IPS-18a (cell line): Measurements from ENCODE around the gene ZBTB7C.
A peak's percentile ranks its signal among the peaks of the same experiment; 100 is the strongest.

Experiments used
- H3K27ac ChIP-seq: one replicate; pipeline ENCODE4 v1.5.1; 2013; ENCODE audit warnings: low read length
- H3K27me3 ChIP-seq: one replicate; pipeline ENCODE4 v1.6.1; 2013; ENCODE audit warnings: mild to moderate bottlenecking, low read length; ENCODE audit not compliant: control insufficient read depth, insufficient read depth
- H3K36me3 ChIP-seq: one replicate; pipeline ENCODE4 v1.6.1; 2013; ENCODE audit warnings: low read depth, low read length; ENCODE audit not compliant: control insufficient read depth
- H3K4me1 ChIP-seq: one replicate; pipeline ENCODE4 v1.6.1; 2013; ENCODE audit warnings: low read depth, low read length; ENCODE audit not compliant: control insufficient read depth
- H3K4me3 ChIP-seq: one replicate; pipeline ENCODE4 v1.5.1; 2013; ENCODE audit warnings: low read length
- H3K9ac ChIP-seq: one replicate; pipeline ENCODE4 v1.6.1; 2013; ENCODE audit warnings: mild to moderate bottlenecking, low read length, moderate library complexity
- H3K9me3 ChIP-seq: one replicate; pipeline ENCODE4 v1.6.1; 2013; ENCODE audit warnings: low read depth, low read length; ENCODE audit not compliant: control insufficient read depth

Gene ZBTB7C

DNA sequence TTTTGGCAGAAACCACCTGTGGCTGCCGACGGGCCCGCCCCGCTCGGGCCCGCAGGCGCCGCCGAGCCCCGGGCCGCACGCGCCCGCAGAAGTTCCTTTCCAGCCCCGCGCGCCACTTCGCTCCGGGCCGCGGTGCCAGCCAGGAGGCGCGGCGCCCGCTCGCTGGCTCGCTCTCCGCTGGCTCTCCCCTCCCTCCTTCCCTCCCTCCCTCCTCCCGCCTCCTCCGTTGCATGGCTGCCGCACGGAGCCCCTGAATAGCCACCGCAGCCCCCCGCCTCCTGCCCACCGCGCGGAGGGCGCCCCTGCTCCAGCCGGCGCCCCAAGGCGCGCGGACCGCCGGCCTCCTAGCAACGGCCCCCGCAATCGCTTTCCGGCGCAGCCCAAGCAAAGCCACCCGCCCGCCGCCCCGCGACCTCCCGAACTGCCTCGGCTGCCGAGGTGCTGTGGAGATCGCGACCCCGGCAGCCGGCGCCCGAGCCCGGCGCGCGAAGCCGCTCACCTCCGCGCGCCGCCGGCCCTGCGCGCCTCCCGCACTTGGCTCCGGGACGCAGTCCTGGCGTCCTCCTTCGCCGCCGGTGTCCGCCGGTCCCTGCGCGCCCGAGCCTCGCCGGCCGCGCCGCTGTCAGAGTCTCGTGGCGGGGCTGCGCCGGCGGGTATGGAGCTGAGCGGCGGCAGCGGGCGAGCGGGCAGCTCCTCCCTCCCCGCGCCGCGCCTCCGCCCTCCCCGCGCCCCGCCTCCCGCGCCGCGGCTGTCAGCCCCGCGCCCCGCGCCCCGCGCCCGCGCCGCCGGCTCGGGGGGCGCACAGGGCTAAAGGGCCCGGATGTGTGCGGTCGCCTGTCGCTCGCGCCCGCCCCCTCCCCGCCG lies at the start of gene ZBTB7C:
Gene ZBTB7C (minus strand): TSS at position 657 of the 864 bp plus-strand sequence.
- Histone ChIP-seq H3K4me3 (peak within 1 kb of the TSS; percentile 78), H3K9ac (no peak within 1 kb of the TSS), H3K4me1 (peaks cover 10% of the 10 kb centered on the region), H3K36me3 (no peaks in the 10 kb centered on the region), H3K27ac (no peak within 1 kb of the TSS), H3K9me3 (no peaks in the 10 kb centered on the region), H3K27me3 (peaks cover 61% of the 10 kb centered on the region)

- H3K9me3 ChIP-seq = no peaks in the 10 kb centered on the region
- no peak overlapping the region for H3K4me3 ChIP-seq
- no peak overlapping the region for H3K27ac ChIP-seq
- no peaks in the 10 kb centered on the region for H3K4me1 ChIP-seq
- H3K36me3 ChIP-seq = no peaks in the 10 kb centered on the region
- H3K9ac ChIP-seq = no peak overlapping the region
- H3K27me3 ChIP-seq = no peaks in the 10 kb centered on the region
Observed at GRCh38 chr18:48456838-48457237, 47.7 kb upstream of the ZBTB7C start.

DNA sequence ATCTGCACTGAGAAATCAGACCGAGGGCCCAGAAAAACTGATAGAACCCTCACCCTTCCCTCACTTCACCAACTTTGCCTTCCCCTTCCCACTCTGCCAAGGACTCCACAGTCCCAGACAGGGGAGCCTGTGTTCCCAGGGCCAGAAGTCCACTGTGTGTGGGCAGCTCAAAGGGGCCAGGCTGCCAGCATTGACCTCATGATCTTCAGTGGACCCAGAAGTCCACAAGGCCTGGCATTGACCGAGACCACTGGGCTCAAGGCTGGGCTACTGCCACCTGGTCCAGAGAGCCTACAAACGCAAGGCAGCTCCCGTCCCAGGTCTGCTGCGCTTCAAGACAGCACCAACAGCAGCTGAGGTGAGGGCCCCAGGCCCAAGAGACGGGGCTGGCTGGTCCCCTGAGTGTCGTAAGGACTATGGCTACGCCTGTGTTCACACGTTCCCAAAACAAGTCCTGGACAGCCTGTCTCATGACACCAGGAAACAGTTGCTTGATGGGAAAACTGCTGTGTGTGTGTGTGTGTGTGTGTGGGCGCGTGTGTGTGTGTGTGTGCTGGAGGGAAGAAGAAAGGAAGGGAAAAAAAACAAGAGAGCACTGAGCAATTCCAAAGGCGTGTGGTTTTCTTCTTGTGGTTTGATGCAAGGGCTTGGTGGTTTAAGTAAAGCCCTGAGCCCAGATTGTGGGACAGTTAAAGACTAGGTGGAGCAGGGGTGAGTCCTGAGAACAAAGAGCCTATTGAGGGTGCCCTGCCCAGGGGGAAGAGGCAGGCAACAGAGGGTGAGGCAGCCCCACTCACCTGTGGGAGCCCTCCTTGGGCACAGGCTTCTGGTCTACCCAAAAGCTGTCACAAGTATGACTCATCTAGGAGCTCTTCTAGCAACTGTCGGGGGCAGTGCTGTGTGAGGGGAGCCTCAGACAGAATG lies 46.6 kb upstream of the ZBTB7C start:
- Histone ChIP-seq H3K27me3 (no peaks in the 10 kb centered on the region), H3K36me3 (no peaks in the 10 kb centered on the region), H3K4me3 (no peak overlapping the region), H3K4me1 (no peaks in the 10 kb centered on the region), H3K27ac (no peak overlapping the region), H3K9me3 (no peaks in the 10 kb centered on the region), H3K9ac (no peak overlapping the region)

- no peaks in the 10 kb centered on the region for H3K27me3 ChIP-seq
- no peaks in the 10 kb centered on the region for H3K9me3 ChIP-seq
- H3K9ac ChIP-seq = no peak overlapping the region
- no peak overlapping the region for H3K4me3 ChIP-seq
- no peaks in the 10 kb centered on the region for H3K36me3 ChIP-seq
- H3K4me1 ChIP-seq = no peaks in the 10 kb centered on the region
- H3K27ac ChIP-seq = no peak overlapping the region
Observed at GRCh38 chr18:48454261-48454757, 45.1 kb upstream of the ZBTB7C start.

DNA sequence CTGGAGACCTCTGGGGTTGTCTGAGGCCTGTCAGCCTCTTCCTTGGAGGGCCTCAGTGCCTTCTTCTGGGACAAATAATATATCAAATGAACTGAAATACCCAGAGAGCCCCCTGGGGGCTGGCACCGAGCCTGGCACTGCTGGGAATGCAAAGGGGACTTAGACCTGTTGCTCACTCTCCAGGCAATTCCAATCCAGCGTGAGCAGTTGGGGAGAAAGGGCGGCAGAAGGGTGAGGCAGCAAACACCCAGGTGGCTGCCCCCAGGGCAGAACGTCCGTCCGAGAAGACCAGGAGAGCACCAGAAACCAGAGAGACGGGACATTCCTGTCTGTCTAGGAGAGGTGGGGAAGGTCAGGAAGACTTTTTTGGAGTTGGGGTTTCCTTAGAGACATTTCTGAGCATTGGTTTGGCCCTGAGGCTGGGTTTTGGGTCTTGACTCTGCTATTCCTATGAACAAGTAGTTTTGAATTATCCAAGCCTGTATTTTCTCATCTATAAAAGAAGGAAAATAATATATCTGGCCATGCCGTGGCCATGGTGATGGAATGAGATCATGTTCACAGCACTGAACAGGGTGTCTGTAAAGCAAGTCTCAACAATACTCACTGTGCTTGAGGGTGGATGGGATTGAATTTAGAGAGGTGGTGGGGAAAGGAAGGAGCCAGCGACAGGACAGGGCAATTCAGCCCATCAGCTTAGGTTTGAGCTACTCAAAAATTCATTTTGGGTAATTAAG lies 44.3 kb upstream of the ZBTB7C start:
- no peak overlapping the region for H3K27ac ChIP-seq
- no peak overlapping the region for H3K9ac ChIP-seq
- no peak overlapping the region for H3K4me3 ChIP-seq
- H3K27me3 ChIP-seq = no peaks in the 10 kb centered on the region
- no peaks in the 10 kb centered on the region for H3K36me3 ChIP-seq
- H3K9me3 ChIP-seq = no peaks in the 10 kb centered on the region
- no peaks in the 10 kb centered on the region for H3K4me1 ChIP-seq

DNA sequence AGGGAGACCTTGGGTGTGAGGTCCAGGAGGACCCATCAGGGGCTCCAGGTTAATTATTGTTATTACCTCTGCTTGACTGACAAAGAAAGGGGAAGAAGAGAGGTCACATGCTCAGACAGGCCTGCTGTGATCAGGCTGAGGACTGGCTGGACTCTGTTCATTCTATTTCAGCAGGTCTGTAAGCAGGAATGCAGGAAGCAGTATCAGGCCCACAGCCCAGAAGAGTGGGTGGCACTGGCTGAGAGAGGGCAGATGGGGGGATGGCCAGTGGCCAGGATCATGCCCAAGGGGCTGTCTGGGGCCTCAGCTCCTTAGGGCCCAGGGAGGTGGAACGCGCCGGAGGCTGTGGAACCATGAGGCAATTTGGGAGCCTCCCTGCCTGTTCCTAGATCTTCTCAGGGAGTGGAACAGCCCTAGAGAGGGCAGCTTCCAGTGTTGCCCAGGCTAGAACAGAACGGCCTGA lies 43.7 kb upstream of the ZBTB7C start:
- H3K4me3 ChIP-seq = no peak overlapping the region
- no peaks in the 10 kb centered on the region for H3K36me3 ChIP-seq
- H3K9me3 ChIP-seq = no peaks in the 10 kb centered on the region
- no peak overlapping the region for H3K9ac ChIP-seq
- no peaks in the 10 kb centered on the region for H3K27me3 ChIP-seq
- H3K4me1 ChIP-seq = no peaks in the 10 kb centered on the region
- H3K27ac ChIP-seq = no peak overlapping the region

GRCh38 chr18:48450685-48451084 lies 41.5 kb upstream of the ZBTB7C start:
- Histone ChIP-seq H3K4me3 (no peak overlapping the region), H3K9ac (no peak overlapping the region), H3K4me1 (no peaks in the 10 kb centered on the region), H3K36me3 (no peaks in the 10 kb centered on the region), H3K27me3 (no peaks in the 10 kb centered on the region), H3K9me3 (no peaks in the 10 kb centered on the region), H3K27ac (no peak overlapping the region)

DNA sequence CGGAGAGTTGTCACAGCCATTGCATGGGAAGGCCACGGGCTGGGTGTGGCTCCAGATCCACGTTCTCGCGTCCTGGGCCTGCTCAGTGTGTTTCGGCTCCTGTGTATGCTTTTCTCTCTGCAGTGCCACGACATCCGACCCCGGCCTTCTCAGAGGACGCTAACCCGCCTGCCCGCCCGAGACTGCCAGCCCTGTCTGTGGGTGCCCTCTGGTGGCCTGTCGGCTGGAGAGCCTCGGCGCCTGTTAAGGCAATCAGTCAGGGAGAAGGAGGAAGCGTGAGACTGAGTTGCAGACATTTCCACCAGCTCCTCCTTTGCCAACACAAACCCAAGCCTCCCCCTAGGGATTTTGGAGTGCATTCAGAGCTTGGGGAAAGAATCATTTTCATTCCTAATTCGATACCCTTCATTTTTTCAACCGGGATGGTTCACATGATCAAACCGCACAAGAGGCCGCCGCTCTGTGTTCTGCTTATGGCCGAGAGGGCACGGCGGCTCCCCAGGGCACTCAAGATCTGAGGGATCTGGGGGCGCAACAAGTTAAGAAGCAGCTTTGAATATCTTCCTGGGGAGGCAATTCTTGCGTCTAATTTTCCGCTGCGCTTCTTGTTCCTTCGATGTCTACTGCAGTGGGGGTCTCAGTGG lies 37.5 kb upstream of the ZBTB7C start:
- Histone ChIP-seq H3K4me3 (no peak overlapping the region), H3K27ac (no peak overlapping the region), H3K36me3 (no peaks in the 10 kb centered on the region), H3K4me1 (no peaks in the 10 kb centered on the region), H3K9ac (no peak overlapping the region), H3K27me3 (no peaks in the 10 kb centered on the region), H3K9me3 (no peaks in the 10 kb centered on the region)

DNA sequence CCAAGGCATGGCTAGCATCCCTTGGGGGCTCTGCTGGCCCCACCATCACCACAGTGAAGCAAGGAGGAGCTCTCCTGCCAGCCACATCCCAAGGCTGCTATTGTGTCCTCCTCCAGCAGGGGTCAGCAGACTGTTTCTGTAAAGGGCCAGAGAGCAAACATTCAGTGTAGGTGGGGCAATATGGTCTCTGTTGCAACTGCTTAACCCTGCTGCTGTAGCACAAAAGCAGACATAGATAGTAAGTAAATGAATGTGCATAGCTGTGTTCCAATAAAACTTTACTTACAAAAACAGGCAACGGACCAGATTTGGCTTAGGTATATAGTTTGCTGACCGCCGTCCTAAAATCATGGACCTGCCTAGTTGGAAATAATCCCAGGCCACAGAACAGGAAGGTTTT lies 36.4 kb upstream of the ZBTB7C start:
- Histone ChIP-seq H3K27ac (no peak overlapping the region), H3K9me3 (no peaks in the 10 kb centered on the region), H3K36me3 (no peaks in the 10 kb centered on the region), H3K27me3 (no peaks in the 10 kb centered on the region), H3K9ac (no peak overlapping the region), H3K4me1 (no peaks in the 10 kb centered on the region), H3K4me3 (no peak overlapping the region)

- H3K4me1 ChIP-seq = no peaks in the 10 kb centered on the region
- no peaks in the 10 kb centered on the region for H3K27me3 ChIP-seq
- H3K9me3 ChIP-seq = no peaks in the 10 kb centered on the region
- no peaks in the 10 kb centered on the region for H3K36me3 ChIP-seq
- no peak overlapping the region for H3K27ac ChIP-seq
- H3K4me3 ChIP-seq = no peak overlapping the region
- no peak overlapping the region for H3K9ac ChIP-seq
Observed at GRCh38 chr18:48442761-48443160, 33.6 kb upstream of the ZBTB7C start.
